Measurements from ENCODE around the gene PTPN5.
A peak's percentile ranks its signal among the peaks of the same experiment; 100 is the strongest.

PTPN5 gene

DNA sequence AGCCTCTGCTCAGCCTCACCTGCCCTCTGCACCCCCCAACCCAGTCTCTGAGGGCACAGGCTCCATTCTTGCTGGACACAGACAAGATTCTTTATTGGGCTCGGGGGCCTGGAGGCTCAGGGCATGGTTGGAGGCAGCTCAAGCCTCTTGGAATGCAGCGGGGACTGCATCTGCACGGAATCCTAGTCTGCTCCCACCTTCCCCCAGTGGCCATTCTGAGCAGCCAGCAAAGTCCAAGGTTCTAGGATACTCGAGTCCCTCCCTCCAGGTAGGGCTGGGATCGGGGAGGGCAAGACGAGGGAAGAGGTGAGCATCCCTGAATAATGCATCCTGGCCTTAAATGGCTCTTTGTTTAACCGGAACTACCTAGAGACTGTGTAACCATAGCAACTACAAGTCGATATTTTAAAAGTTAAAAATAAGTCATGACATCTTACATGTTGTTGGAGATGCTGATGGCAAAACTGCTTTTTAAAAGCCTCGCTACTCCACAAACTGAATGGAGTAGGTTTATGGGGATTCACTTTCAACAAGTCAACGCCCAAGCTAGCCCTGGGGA lies 54.9 kb downstream of the PTPN5 start:
- DNase-seq = no peak

DNA sequence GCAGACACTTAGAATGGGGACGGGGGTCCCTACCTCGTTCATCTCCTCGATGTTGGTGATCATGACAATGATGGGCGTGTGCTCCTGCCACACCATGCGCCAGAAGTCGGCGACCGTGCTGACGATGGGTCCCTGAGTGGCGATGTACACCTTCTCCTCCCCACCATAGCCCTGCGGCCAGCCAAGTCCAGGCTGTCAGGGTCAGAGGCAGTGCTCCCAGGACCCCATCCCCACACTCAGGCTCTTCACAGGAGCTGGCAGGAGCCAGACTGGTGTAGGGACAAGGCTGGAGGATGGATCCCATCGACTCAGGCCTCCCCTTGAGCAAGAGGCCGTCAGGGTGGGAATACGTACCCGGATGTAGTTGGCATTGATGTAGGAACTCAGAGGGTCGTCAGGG lies 58.4 kb downstream of the PTPN5 start:
- no peak for DNase-seq

DNA sequence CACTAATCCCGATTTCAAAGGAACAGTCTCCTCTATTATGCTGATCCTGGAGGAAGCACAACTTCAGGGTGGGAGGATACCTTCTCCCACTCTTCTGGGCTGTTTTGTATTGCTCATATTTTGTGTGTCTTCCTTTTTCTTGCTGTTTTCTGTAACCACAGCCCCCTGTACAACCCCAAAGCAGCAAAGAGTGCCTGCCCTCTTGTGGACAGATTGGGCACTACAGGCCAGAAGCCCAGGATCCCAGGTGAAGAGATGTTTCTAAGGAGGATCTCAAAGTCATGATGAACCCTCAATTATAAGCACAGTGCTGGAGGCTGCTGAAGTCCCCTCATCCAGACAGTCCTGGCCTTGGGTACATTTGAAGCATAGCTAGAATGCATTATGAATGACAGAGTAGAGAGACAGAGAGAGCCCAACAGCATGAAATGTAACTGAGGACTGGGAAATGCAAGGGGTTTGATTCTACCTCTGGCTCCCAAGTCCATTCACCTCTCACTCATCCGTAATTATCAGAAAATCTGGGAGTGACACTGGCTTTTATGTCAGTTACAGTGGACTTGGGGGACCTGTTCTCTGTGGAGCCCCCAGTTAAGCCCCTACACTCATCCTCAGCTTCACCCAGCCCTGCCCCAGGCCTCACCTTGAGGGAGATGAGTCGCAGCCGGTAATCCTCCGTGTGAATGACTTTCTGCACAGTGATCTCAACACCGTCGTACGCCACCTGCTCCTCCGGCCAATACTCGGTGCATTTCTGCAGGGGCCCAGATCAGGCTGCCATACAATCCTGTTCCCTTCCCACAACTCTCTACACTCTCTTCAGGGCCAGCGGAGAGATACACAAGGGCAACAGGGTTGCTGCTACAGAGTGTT lies 59.4 kb downstream of the PTPN5 start:
- peak in 1 of 2 experiments; percentile 18 for DNase-seq

DNA sequence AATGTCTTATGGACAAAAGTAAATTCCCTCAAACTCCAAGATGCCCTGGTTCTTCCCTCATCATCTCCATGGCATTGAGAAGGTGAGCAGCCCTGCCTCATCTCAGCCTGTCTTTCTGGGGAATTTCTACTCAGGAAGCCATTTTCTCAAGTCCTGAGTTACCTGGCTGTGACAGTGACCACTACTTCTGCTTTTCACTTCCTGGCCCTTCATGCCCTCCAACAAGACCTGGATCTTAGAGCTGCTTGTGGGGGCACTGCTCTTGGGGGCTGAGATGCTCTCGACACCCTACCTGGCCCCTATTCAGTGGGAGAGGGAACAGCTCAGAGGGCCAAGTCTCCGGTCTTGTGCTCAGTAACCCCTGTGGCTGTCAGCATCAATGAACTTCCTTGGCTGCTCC lies 60.2 kb downstream of the PTPN5 start:
- no peak for DNase-seq

DNA sequence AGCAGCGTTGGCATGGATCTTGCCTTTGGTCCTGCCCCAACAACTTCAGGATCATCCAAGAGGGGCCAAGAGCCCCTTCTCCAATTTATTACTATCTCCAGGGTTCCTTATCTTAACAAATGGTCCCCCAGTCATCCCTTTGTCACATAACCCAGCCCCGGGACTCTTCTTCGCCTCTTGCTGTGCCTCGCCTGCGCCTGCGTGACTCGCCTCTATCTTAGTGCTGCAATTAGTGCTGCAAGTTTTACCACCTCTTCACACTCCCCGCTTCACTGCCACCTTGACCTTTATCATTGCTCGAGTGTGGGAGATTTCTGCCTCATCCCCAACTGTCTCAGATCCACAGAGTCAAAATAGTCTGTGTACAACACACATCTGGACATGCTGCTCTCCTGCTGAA lies 61.6 kb downstream of the PTPN5 start:
- no peak for DNase-seq

DNA sequence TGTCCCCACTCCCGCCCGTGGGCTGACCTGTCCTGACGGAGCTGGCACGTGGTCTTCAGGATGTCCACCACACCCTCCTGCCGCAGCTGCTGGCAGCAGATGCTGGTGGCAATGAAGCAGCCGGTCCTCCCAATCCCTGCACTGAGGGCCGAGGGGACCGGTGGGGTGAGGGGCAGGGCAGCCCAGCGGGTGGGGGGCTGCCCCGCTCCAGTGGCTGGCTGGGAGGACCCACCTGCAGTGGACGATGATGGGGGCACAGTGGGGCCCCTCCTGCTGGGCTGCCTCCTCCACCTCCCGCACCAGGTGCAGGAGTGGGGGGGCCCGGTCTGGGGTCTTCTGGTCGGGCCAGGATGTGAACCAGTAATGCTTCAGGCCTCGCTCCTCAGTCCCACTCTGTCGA lies 62.2 kb downstream of the PTPN5 start:
- no peak for DNase-seq

DNA sequence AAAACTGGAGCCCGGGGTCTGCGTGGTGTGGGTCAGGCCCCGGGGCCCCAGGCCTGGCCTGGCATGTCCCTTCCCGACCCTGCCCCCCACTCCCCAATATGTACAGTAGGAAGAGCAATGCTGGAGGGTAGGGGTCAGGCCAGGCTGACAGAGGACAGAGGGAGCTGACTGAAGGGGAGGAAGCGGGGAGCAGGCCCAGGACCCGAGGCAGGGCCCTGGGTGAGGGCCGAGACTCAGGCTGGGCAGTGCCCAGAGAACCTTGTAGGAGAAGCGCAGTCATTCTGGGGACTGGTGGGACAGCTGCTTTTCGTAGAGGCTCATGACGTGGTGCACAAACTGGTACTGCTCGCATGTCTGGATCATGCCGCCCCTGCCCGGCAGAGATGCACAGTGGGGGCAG lies 62.9 kb downstream of the PTPN5 start:
- no peak for DNase-seq

DNA sequence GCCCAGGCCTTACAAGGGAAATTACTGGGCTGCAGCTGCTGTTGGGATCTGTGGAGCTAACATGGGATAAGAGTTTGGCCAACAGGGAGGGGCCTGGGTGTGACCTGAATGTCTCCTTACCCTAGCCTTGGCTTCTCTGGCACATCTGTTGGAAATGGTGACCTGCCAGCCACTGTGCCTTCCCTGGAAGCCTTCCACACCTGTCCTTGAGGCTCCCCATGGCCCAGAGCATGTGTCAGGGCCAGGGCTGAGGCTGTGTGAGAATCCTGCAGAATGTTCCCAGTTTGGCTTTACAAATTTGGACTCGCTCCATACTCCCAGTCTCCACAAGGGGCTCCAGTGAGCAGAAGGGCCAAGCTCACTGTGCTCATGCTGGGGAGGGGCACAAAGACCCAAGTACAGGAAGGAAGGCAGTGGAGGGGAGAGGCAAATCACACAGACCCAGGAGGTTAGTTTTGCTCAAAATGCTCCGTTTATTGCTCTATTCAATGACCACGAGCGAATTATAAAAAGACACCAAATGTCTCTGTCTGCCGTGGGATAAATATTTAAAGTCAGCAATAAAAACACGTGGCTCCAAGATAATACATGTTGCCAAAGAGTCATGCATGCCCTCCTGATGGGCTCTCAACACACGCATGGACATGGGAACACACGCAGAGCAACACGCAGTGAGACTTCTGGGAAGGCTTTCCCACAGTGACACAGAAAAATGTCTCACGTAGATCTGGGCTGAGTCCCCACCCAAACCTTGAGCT lies 63.9 kb downstream of the PTPN5 start:
- DNase-seq = peak in 1 of 2 experiments; percentile 1

DNA sequence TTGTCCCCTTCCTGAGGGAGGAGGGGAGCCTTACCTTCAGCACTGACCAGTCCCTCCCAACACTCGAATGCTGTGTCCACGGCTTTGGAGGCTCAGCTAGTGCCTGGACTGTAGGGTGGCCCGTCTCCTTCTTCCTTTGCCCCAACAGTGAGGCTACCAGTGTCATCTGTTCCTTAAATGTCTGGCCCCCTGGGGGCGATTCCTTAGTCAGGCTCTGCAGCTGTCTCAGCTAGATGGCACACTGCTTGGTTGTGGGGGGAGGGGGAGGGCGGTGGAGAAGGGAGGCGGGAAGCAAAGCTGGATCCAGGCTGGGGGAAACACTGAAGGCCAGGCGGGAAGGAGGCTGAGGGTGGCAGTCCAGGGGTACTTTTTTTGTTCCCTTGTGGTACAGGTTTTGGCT lies 65.6 kb downstream of the PTPN5 start, which contains the start of gene IGSF22:
IGSF22 (minus strand) TSS at position 149 of the 400 bp plus-strand sequence. CDS start 1,952 bp downstream, outside the sequence.
- DNase-seq = no peak

DNA sequence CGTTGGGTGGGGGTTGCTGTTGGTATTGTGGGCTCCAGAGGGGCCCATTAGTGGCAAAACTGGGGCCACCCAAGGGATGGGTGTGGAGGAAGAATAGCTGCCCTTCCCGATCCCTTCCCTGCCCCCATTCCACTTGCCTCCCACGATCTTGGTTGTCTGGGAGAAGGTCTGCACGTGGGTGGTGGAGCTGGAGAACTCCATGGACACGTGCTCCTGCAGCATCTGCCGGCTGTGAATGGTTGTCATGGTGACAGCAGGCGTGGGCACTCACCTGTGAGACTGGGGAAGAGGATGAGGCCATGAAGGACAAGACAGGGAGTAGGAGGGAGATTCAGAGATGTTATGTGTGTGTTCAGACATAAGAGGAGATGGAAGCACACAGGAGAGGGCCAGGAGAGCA lies 67.6 kb downstream of the PTPN5 start:
- DNase-seq = no peak

DNA sequence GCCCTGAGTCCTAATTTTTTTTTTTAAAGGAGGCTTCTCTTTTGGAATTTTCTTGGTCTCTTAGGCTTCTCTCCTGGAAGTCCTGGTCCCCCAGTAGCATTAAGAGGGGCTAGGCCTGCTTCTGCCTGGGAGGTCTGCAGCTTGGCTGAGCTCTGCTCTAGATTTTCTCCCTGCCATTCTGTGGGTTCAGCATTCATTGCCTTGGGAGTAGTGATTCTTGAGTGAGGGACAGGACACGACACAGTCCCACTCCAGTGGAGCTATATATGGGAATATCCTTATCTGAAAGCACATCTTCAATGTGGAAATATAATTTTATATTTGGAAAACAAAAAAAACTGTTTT lies 69.3 kb downstream of the PTPN5 start:
- no peak for DNase-seq

DNA sequence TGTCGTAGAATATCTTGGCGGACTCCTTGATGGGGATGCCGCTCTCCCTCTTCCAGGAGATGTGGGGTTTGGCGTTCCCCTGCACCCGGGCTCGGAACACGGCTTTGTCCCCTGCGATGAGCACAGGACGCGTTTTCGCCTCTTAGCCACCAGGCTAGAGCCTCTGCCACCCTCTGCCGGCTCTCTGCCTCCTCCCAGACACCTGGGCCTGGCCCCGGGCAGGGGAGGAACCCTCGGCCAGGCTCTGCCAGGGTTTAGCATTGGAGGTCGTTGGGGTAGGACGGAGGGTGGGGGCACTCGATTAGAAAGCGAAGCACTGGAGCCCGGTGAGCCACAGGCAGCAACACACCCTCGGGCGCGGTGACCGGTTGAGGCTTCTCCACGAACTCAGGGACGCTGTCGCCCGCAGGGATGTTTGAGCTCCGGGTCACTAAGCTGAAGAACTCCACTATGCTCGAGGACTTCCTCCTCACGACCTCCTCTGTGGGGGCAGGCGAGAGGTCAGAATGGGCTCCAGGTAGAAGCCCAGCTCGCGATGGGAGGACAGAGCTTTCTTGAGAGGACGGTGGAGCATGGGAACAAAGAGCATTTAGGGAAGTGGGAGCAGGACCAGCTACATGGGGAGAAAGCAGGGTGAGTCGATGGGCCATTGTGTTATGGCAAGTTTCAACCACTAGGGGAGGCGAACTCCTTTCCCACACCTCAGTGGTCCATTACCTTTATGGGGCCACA lies 69.9 kb downstream of the PTPN5 start:
- DNase-seq = peak; percentile 30 to 56

DNA sequence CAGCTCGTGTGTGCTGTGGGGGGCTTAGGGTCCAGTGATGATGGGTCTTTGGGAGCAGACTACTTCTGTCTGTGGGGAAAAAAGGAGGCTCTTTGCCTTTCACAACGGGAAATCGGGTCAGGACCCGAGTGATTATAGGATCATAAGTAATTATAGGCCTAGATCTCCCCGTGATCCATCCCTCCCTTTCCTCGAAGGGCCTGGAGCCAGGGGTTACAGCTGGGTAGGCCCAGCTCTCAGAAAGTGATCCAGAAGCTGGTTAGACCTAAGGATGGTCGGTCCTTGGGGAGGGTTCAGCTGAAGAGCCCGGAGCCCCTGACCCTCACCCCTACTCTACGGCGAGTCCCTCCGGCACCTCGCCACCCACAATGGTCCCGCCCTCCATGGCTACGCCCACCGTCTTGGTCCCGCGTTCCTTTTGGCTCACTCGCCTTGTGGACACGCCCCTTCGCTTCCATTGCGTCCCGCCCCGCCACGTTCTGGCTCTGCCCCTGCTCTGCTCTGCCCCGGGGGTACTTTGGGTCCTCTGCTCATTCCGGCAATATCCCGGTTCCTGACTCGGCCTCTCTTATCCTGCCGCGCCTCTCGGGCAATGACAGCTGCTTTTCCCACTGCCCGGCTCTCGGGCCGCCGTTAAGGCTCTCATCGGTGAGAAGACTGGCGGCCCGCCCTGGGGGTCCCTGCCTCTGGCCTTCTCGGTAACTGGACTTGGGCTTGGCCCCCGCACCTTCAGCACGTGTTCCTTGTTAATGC lies 70.6 kb downstream of the PTPN5 start:
- DNase-seq = no peak

DNA sequence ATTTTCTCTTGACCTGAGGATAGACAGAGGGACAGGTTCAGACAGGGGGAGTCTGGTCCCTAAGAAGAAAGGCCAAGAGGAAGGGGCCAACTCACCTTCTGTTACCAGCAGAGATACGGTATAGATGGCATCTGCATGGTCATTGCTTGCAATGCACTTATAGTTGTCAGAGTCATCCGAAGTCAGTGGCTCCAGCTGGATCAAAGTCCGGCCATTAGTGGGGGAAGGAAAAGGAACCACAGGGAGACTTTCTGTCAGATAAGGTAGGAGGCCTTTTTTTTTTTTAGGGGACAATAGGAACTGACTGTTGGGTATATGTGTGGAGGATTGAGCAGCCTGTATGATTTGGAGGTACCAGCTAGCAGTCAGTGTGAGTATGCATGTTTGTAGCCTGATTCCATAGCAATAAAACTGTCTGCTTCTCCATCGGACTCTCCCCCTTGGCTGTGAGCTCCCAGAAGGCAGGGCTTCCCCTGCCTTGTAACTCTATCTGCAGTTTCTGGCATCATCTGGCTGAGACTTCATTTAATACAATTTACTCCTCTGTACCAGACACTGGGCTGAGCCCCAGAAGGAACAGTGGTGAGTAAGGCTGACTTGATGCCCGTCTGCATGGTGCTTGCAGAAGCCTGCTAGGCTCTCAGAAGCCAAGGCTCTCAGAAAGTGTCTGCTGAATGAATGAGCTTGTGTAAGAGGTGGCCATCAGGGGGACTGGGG lies 71.3 kb downstream of the PTPN5 start:
- no peak for DNase-seq

DNA sequence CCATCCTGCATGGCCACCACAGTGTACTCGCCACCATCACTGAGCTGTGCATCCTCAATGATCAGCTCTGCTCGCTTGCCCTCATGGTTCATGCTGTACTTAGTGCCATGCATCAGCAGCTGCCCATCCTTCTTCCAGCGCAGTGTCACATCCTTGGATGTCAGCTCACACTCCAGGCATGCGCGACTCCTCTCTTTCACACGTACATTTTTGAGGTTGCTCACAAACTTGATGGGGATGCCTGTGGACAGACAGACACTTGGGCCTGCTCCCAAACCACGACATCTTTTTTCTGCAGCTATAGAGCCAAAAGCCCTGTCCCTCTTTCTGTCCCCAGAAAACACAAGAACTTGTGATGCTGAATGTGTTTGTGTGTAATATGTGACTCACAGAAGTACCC lies 76.1 kb downstream of the PTPN5 start:
- DNase-seq = no peak

DNA sequence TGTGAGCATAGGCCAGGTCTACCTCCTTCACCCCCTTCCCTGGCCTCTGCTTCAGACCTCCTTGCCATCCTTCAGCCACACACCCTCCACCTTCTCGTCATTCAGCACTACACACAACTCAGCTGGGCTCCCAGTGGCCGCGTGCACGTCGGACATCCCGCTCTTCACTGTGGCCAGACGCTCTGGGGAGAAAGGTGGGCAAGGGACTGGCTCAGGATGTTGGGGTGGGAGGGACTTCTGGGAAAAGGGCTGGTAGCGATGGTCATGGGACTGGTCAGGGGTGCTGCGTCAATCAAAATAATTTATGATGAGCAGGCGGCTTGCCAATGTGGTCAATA lies 77.2 kb downstream of the PTPN5 start:
- DNase-seq = no peak

DNA sequence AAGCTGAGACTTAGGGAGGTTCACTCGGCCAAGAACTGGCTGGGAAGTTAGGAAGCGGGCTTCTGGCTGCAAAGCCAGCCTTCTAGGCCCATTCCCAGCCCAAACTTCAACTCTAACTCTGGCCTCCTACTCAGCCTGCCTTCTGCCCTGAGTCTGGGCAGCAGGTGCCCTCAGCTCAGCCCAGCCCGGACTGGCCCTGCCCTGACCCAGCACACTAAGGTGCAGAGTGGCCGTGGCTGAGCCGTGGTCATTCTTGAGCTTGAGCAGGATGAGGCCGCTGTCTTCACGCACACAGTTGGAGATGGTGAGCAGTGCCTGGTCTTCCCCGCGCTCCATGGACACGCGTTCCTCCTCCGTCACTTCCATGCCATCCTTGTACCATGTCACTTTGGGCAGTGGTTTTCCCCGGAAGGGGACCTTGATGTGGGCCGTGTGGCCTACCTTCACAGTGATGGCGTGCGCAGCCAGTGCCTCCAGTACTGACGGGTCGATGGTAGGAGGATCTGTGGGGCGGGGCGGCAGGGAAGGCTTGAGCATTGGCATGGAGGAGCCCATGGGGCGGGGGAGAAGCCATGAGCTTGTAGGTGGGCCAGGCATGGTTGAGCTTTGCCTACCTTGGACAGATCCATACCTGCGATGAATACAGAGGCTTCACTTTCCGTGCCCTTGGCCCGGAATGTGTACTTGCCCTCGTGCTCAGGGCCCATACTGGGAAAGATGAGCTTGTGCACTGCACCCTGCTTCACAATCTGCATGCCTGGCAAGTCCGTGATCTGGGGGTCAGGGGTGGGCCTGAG lies 77.8 kb downstream of the PTPN5 start:
- DNase-seq = no peak

DNA sequence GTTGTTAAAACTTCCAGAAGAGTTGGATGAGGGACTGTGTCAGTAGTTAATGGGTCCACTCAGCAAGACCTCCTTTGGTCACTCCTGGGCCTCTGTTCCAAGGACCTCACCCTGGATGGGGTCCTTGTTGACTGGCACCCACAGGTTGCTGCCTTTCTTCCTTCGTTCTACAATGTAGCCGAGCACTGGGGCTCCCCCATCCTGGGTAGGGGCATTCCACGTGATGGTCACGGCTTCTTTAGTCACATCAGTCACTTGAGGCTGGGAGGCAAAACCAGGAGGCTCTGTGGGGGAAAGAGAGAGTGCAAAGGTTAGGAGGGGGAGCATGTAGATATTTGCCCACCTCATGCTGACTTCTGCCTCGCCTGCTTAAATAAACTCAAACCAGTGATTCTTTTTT lies 81.1 kb downstream of the PTPN5 start:
- no peak for DNase-seq

DNA sequence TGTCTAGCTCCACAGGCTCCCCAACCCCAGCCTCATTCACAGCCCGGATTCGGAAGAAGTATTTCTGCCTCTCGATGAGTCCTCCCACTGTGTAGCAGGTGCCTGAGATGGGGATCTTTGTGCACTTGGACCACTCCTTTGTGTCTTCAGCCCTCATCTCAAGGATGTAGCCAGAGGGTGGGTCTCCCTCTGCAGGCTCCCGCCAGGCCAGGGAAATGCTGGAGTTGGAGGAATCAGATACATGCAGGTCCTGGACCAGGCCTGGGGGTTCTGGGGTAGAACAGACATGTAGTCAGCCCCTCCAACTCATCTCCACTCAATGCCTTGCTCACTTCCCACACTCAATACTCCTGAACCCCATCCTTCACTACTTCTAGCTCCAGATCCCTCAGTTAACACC lies 82.2 kb downstream of the PTPN5 start:
- DNase-seq = no peak

DNA sequence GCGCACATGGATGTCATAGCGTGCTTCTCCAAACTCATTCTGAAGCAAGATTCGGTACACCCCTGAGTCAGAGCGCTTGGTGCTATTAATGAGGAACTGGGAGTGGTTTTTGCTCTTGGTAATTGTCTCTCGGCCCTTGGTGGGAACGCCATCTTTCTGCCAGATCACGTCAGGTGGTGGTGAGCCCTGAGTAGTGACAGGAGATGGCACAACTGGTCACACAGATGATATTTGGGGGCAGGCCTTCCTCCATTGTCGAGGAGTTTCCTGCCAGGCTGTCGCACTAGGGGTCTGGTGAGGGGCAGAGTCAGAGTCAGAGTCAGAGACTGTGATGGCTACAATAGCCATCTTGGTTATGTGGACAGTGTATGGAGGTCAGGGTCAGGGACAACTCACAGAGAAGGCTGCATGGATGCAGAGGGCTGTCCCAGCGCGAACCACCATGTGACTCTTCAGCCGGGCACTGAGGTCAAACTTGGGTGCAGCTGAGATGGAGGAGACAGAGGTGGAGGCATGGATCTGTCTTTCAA lies 83.7 kb downstream of the PTPN5 start:
- DNase-seq = no peak

Data from AML-193 (cell line).